Activated naive CD8-positive, alpha-beta T cell treated with anti-CD3 and anti-CD28 coated beads for 36 hours (primary cell): Measurements from ENCODE around the gene HYDIN. TPM values are rescaled to one million over a fixed set of nuclear protein-coding genes. Genes with fewer than 3 reads are reported as not detected.

Experiments
- DNase-seq: peaks from one replicate; pipeline ENCODE4 v3.0.0; 2021
- H3K27ac Mint-ChIP-seq: one replicate; pipeline ENCODE4 v1.8.0; 2022; ENCODE audit warnings: mild to moderate bottlenecking, moderate library complexity, mixed read lengths
- H3K27me3 Mint-ChIP-seq: one replicate; pipeline ENCODE4 v1.8.0; 2022; ENCODE audit warnings: mild to moderate bottlenecking, mixed read lengths
- H3K36me3 Mint-ChIP-seq: one replicate; pipeline ENCODE4 v1.8.0; 2021; ENCODE audit warnings: mild to moderate bottlenecking, mixed read lengths
- H3K4me1 Mint-ChIP-seq: one replicate; pipeline ENCODE4 v1.8.0; 2021; ENCODE audit warnings: mixed read lengths
- H3K4me3 Mint-ChIP-seq: one replicate; pipeline ENCODE4 v1.8.0; 2022; ENCODE audit warnings: mild to moderate bottlenecking, moderate library complexity, mixed read lengths
- H3K9me3 Mint-ChIP-seq: one replicate; pipeline ENCODE4 v1.8.0; 2022; ENCODE audit warnings: mixed read lengths
- total RNA-seq, 2 experiments: library from RNA; stranded (reverse); gene quantifications; one replicate each; pipeline ENCODE4 v1.2.3, GENCODE V29; 2021

Gene HYDIN
- total RNA-seq, 2 experiments from 2014 or later: not detected

GRCh38 chr16:70808371-70808770 lies 422.2 kb downstream of the HYDIN start:
- Mint-ChIP-seq H3K4me1 (no peaks in the 10 kb centered on the region), H3K36me3 (no peaks in the 10 kb centered on the region), H3K4me3 (no peak overlapping the region), H3K27ac (no peak overlapping the region), H3K27me3 (peaks cover 18% of the 10 kb centered on the region), H3K9me3 (peaks cover 3% of the 10 kb centered on the region)
- no peak for DNase-seq

GRCh38 chr16:70805787-70806186 lies 424.7 kb downstream of the HYDIN start:
- Mint-ChIP-seq H3K36me3 (no peaks in the 10 kb centered on the region), H3K4me3 (no peak overlapping the region), H3K9me3 (peaks cover 3% of the 10 kb centered on the region), H3K27ac (no peak overlapping the region), H3K27me3 (peaks cover 18% of the 10 kb centered on the region), H3K4me1 (peaks cover 7% of the 10 kb centered on the region)
- DNase-seq: no peak

GRCh38 chr16:70805380-70805779 lies 425.1 kb downstream of the HYDIN start:
- Mint-ChIP-seq H3K27ac (no peak overlapping the region), H3K4me3 (no peak overlapping the region), H3K9me3 (peaks cover 3% of the 10 kb centered on the region), H3K27me3 (peaks cover 18% of the 10 kb centered on the region), H3K36me3 (peaks cover 2% of the 10 kb centered on the region), H3K4me1 (peaks cover 9% of the 10 kb centered on the region)
- DNase-seq: no peak

- Mint-ChIP-seq H3K36me3 (peaks cover 4% of the 10 kb centered on the region), H3K4me1 (peaks cover 14% of the 10 kb centered on the region), H3K27ac (peak overlapping the region; percentile 16), H3K27me3 (peaks cover 14% of the 10 kb centered on the region), H3K4me3 (no peak overlapping the region), H3K9me3 (peaks cover 3% of the 10 kb centered on the region)
- DNase-seq: no peak
Measured at GRCh38 chr16:70804734-70805169, 425.8 kb downstream of the HYDIN start.

- Mint-ChIP-seq H3K36me3 (peaks cover 4% of the 10 kb centered on the region), H3K27me3 (peaks cover 11% of the 10 kb centered on the region), H3K4me3 (no peak overlapping the region), H3K9me3 (peaks cover 3% of the 10 kb centered on the region), H3K4me1 (peaks cover 18% of the 10 kb centered on the region), H3K27ac (peak overlapping the region; percentile 16)
- no peak for DNase-seq
Measured at GRCh38 chr16:70804153-70804733, 426.3 kb downstream of the HYDIN start.

- Mint-ChIP-seq H3K27ac (no peak overlapping the region), H3K27me3 (peaks cover 11% of the 10 kb centered on the region), H3K4me1 (peaks cover 25% of the 10 kb centered on the region), H3K4me3 (no peak overlapping the region), H3K36me3 (peaks cover 4% of the 10 kb centered on the region), H3K9me3 (peaks cover 3% of the 10 kb centered on the region)
- no peak for DNase-seq
Measured at GRCh38 chr16:70803319-70803718, 427.2 kb downstream of the HYDIN start.

- DNase-seq: no peak
- H3K27me3 Mint-ChIP-seq: peaks cover 5% of the 10 kb centered on the region
- peak overlapping the region; percentile 86 for H3K27ac Mint-ChIP-seq
- H3K36me3 Mint-ChIP-seq: peaks cover 8% of the 10 kb centered on the region
- H3K4me1 Mint-ChIP-seq: peaks cover 37% of the 10 kb centered on the region
- H3K9me3 Mint-ChIP-seq: peaks cover 3% of the 10 kb centered on the region
- H3K4me3 Mint-ChIP-seq: peak overlapping the region; percentile 95
Measured at GRCh38 chr16:70801611-70802010, 428.9 kb downstream of the HYDIN start.

- H3K9me3 Mint-ChIP-seq: peaks cover 3% of the 10 kb centered on the region
- H3K4me1 Mint-ChIP-seq: peaks cover 39% of the 10 kb centered on the region
- H3K4me3 Mint-ChIP-seq: peak within 1 kb of the TSS; percentile 95
- peaks cover 5% of the 10 kb centered on the region for H3K27me3 Mint-ChIP-seq
- DNase-seq: peak; percentile 96
- peak within 1 kb of the TSS; percentile 91 for H3K27ac Mint-ChIP-seq
- peaks cover 8% of the 10 kb centered on the region for H3K36me3 Mint-ChIP-seq
Measured at GRCh38 chr16:70800781-70801480, 429.6 kb downstream of the HYDIN start, which contains the start of gene VAC14. VAC14 (minus strand) TSS chr16:70801158; CDS start chr16:70800900, 258 bp downstream.

DNA sequence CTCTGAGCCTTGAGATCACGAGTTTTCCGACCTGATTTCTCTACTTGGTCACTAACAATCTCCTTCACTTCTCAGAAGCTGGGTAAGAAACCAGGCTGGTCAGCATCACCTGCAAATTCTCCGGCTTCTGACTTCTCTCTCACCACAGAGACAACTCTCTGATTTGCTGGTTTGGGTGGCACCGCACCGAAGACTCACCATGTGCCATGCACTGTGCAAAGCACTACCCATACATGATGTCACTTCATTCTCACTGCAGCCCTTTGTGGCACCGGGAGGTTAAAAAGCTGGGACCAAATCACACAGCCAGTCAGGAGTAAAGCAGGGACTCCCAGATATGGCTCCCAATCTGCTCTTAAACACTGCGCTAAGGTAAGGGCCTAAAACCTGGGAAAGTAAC lies 430.2 kb downstream of the HYDIN start:
- peak; percentile 15 for DNase-seq
- peaks cover 3% of the 10 kb centered on the region for H3K9me3 Mint-ChIP-seq
- H3K4me1 Mint-ChIP-seq: peaks cover 39% of the 10 kb centered on the region
- peak overlapping the region; percentile 95 for H3K4me3 Mint-ChIP-seq
- H3K36me3 Mint-ChIP-seq: peaks cover 8% of the 10 kb centered on the region
- peak overlapping the region; percentile 91 for H3K27ac Mint-ChIP-seq
- peaks cover 5% of the 10 kb centered on the region for H3K27me3 Mint-ChIP-seq

GRCh38 chr16:70796301-70796700 lies 434.2 kb downstream of the HYDIN start:
- Mint-ChIP-seq H3K4me3 (no peak overlapping the region), H3K27me3 (no peaks in the 10 kb centered on the region), H3K36me3 (peaks cover 8% of the 10 kb centered on the region), H3K27ac (no peak overlapping the region), H3K9me3 (no peaks in the 10 kb centered on the region), H3K4me1 (peaks cover 42% of the 10 kb centered on the region)
- DNase-seq: no peak

DNA sequence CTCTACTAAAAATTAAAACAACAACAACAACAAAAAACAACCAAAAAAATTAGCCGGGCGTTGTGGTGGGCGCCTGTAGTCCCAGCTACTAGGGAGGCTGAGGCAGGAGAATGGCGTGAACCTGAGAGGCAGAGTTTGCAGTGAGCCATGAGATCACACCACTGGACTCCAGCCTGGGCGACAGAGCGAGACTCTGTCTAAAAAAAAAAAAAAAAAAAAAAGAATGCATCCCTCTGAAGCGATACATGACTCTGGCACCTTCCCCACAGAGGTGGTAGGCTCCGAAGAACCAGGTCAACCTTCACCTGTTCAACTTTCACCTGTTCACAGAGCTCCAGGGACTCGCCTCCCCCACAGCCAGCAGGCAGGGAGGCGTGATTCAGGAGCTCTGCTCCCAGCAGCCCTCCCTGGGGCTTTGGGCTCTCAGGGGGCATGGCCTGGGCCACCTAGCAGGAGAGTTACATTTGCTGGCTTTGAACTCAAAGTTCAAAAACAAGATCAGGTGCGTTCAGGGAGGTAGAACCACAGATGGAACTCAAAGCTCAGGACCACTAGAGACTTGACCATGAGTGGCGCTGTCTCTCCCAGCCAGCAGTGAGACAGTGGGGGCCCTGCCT lies 435.1 kb downstream of the HYDIN start:
- no peaks in the 10 kb centered on the region for H3K9me3 Mint-ChIP-seq
- H3K27me3 Mint-ChIP-seq: no peaks in the 10 kb centered on the region
- H3K4me3 Mint-ChIP-seq: no peak overlapping the region
- H3K4me1 Mint-ChIP-seq: peaks cover 42% of the 10 kb centered on the region
- H3K27ac Mint-ChIP-seq: no peak overlapping the region
- DNase-seq: no peak
- H3K36me3 Mint-ChIP-seq: peaks cover 6% of the 10 kb centered on the region

GRCh38 chr16:70793851-70794502 lies 436.5 kb downstream of the HYDIN start:
- peaks cover 3% of the 10 kb centered on the region for H3K36me3 Mint-ChIP-seq
- H3K4me1 Mint-ChIP-seq: peaks cover 32% of the 10 kb centered on the region
- no peak overlapping the region for H3K27ac Mint-ChIP-seq
- no peak for DNase-seq
- no peaks in the 10 kb centered on the region for H3K27me3 Mint-ChIP-seq
- no peak overlapping the region for H3K4me3 Mint-ChIP-seq
- no peaks in the 10 kb centered on the region for H3K9me3 Mint-ChIP-seq

GRCh38 chr16:70790815-70791214 lies 439.7 kb downstream of the HYDIN start:
- DNase-seq: no peak
- Mint-ChIP-seq H3K4me1 (peaks cover 16% of the 10 kb centered on the region), H3K27ac (no peak overlapping the region), H3K9me3 (no peaks in the 10 kb centered on the region), H3K36me3 (no peaks in the 10 kb centered on the region), H3K4me3 (no peak overlapping the region), H3K27me3 (no peaks in the 10 kb centered on the region)

DNA sequence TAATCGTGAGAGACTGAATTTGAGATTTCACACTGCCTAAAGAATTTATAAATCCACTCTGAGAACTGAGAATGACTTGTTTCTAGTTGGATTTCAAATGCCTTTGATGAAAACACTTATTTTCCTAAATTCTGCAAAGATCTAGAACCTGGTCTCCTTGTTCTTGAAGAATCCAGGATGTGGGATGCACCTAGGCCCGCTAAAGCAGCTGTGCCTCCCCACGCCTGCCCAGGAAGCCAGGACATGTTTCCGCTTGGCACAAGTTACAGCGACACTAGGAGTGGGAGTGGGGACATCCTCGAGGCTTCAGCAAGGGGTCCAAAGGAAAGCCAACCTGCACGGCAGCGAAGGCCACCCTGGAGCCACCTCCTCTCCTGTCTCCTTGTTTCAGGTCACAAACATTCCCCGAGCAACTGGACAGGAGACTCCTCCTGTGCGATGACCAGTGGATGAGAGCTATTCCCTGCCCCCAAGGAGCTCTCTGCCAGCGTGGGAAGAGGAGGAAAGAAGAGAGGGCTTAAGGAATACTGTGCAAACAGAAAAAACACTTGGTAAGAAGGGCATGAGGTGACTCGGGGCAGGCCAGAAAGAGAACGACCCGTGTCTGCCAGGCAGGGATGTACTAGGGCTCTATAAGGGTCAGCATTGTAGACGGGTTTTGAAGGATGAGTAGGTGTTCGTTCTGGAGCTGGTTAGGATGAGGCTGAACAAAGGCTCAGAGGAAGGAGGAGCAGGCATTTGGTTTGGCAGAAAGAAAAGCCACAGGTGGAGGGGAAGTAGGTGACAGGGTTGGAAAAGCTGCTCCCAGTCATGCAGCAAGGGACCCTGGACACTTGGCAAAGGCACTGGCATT lies 440.7 kb downstream of the HYDIN start:
- DNase-seq: no peak
- H3K4me1 Mint-ChIP-seq: peaks cover 16% of the 10 kb centered on the region
- H3K4me3 Mint-ChIP-seq: no peak overlapping the region
- H3K36me3 Mint-ChIP-seq: no peaks in the 10 kb centered on the region
- no peaks in the 10 kb centered on the region for H3K9me3 Mint-ChIP-seq
- H3K27ac Mint-ChIP-seq: no peak overlapping the region
- H3K27me3 Mint-ChIP-seq: no peaks in the 10 kb centered on the region
